SK-N-SH (cell line): ENCODE measurements around the gene ZNF439. TPM values are rescaled to one million over a fixed set of nuclear protein-coding genes. Genes with fewer than 3 reads are reported as not detected.
"Not testable (repeated sequence)": the region's sequence is repeated elsewhere in the genome, so short reads cannot be mapped to it uniquely, and the experiment has no call there.

Experiments
- CTCF ChIA-PET: fragments of 300-600, 350-600 bp; formaldehyde crosslinking; extraction: SDS; loops from one replicate; lab custom pipeline; 2021; lab: Yijun Ruan, JAX
- POLR2A ChIA-PET: fragments of 350-600 bp; sonication (Branson Sonifier 250); formaldehyde crosslinking; extraction: SDS; loops from one replicate; lab custom pipeline; 2020; ENCODE audit warnings: antibody characterized with exemption, inconsistent platforms; lab: Yijun Ruan, JAX
- DNase-seq: peaks from one replicate; pipeline ENCODE4 v3.0.0; 2012
- H2AFZ ChIP-seq: fragments of 200-600 bp; sonication (generic); 2 replicates; pipeline ENCODE4 v1.8.1; 2016; ENCODE audit warnings: antibody characterized with exemption, mild to moderate bottlenecking, low read depth
- H3F3A ChIP-seq: fragments of 200-600 bp; sonication (generic); replicated peaks from 2 replicates; pipeline ENCODE3; 2016; ENCODE audit warnings: antibody characterized with exemption, mild to moderate bottlenecking; ENCODE audit not compliant: insufficient read depth
- H3K27ac ChIP-seq, 2 experiments: fragments of 200-500 bp in 1 of 2; fragments of 200-600 bp in 1 of 2; sonication (Bioruptor generic) in 1 of 2; sonication (generic), shearing (Covaris generic) in 1 of 2; 2 replicates each; pipeline versions ENCODE4 v1.5.1 to v1.6.1; 2014 to 2016; ENCODE audit warnings: low read depth in 2 of 2, inconsistent platforms in 1 of 2, low read length in 1 of 2, mild to moderate bottlenecking in 1 of 2, mixed read lengths in 1 of 2
- H3K27me3 ChIP-seq: fragments of 200-600 bp; sonication (generic), shearing (Covaris generic); 2 replicates; pipeline ENCODE4 v1.6.1; 2016; ENCODE audit warnings: mixed run types; ENCODE audit not compliant: insufficient read depth
- H3K36me3 ChIP-seq, 2 experiments: fragments of 200-500 bp in 1 of 2; fragments of 200-600 bp in 1 of 2; sonication (Bioruptor generic) in 1 of 2; sonication (generic) in 1 of 2; replicated peaks in 1 of 2; 2 replicates each; pipeline versions ENCODE3 to v1.5.1; 2014 to 2016; ENCODE audit warnings: low read length in 1 of 2, mild to moderate bottlenecking in 1 of 2; ENCODE audit not compliant: insufficient read depth in 2 of 2, control insufficient read depth in 1 of 2
- H3K4me1 ChIP-seq, 2 experiments: fragments of 200-500 bp in 1 of 2; fragments of 200-600 bp in 1 of 2; sonication (Bioruptor generic) in 1 of 2; sonication (generic), shearing (Covaris generic) in 1 of 2; 2 replicates each; pipeline versions ENCODE4 v1.5.1 to v1.6.1; 2014 to 2016; ENCODE audit warnings: low read depth in 1 of 2, low read length in 1 of 2, mixed run types in 1 of 2; ENCODE audit not compliant: insufficient read depth in 2 of 2, control insufficient read depth in 1 of 2
- H3K4me2 ChIP-seq: fragments of 200-600 bp; sonication (generic), shearing (Covaris generic); 2 replicates; pipeline ENCODE4 v1.6.1; 2017; ENCODE audit warnings: mixed run types
- H3K4me3 ChIP-seq, 2 experiments: fragments of 200-500 bp in 1 of 2; fragments of 200-600 bp in 1 of 2; sonication (Bioruptor generic) in 1 of 2; sonication (generic), shearing (Covaris generic) in 1 of 2; 2 replicates each; pipeline versions ENCODE4 v1.5.1 to v1.8.1; 2014 to 2016; ENCODE audit warnings: low read depth in 2 of 2, inconsistent platforms in 1 of 2, low read length in 1 of 2, mild to moderate bottlenecking in 1 of 2, mixed read lengths in 1 of 2, moderate library complexity in 1 of 2
- H3K79me2 ChIP-seq: fragments of 200-600 bp; sonication (generic); 2 replicates; pipeline ENCODE4 v1.8.1; 2017; ENCODE audit warnings: mild to moderate bottlenecking; ENCODE audit not compliant: insufficient read depth
- H3K9ac ChIP-seq: fragments of 200-600 bp; sonication (generic); 2 replicates; pipeline ENCODE4 v1.6.1; 2017; ENCODE audit warnings: mixed run types
- H3K9me2 ChIP-seq: fragments of 200-600 bp; sonication (generic); 2 replicates; pipeline ENCODE4 v1.6.1; 2017; ENCODE audit warnings: mixed run types
- H3K9me3 ChIP-seq: fragments of 200-600 bp; sonication (generic); 2 replicates; pipeline ENCODE4 v1.6.1; 2017; ENCODE audit warnings: mixed run types, mild to moderate bottlenecking, moderate library complexity
- H4K20me1 ChIP-seq: fragments of 200-600 bp; sonication (generic); 2 replicates; pipeline ENCODE4 v1.6.1; 2017; ENCODE audit warnings: mild to moderate bottlenecking, mixed run types; ENCODE audit not compliant: insufficient read depth
- WGBS: methylation state at CpG from one replicate; pipeline ENCODE4 v1.1.6; 2017; ENCODE audit warnings: low lambda C conversion rate; 5-methylcytosine and 5-hydroxymethylcytosine counted together
- polyA plus RNA-seq, 3 experiments: library from polyadenylated mRNA; depleted of rRNA; stranded (reverse); fragments of >200 nt; gene quantifications; 2 replicates each; pipeline ENCODE4 v1.2.3, GENCODE V29; 2012

ZNF439 gene
- polyA plus RNA-seq, 1 of the 3 experiments (the other 2 are of a cell fraction) = 1.7 TPM

GRCh38 chr19:11911937-11912336, 63.4 kb downstream of the ZNF439 start:
- H3K9me2 ChIP-seq, H3K79me2 ChIP-seq, H3K36me3 ChIP-seq, H2AFZ ChIP-seq, H3K9ac ChIP-seq, H3K4me3 ChIP-seq, H4K20me1 ChIP-seq, H3K4me1 ChIP-seq, H3K27ac ChIP-seq, POLR2A ChIA-PET, DNase-seq, H3K27me3 ChIP-seq, H3F3A ChIP-seq, H3K4me2 ChIP-seq: not testable (repeated sequence)
- peaks cover 16% of the 10 kb centered on the region; the same call in 1 of the 2 replicates for H3K9me3 ChIP-seq
- CTCF ChIA-PET = interaction anchor here (0.6 kb wide), 1 partner anchor 762 kb away, joined by 3 read pairs; no protein-coding TSS in a partner anchor
- 20% methylated on average over 1 of the region's 1 CpG for WGBS

GRCh38 chr19:11914417-11915051, 66.0 kb downstream of the ZNF439 start:
- H3K79me2 ChIP-seq, H3K27ac ChIP-seq, H4K20me1 ChIP-seq, H3F3A ChIP-seq, H3K9me2 ChIP-seq, H3K9ac ChIP-seq, H2AFZ ChIP-seq, POLR2A ChIA-PET, H3K27me3 ChIP-seq, H3K4me3 ChIP-seq, H3K36me3 ChIP-seq, H3K4me1 ChIP-seq, H3K4me2 ChIP-seq, DNase-seq: not testable (repeated sequence)
- CTCF ChIA-PET = interaction anchor here (1.2 to 2.4 kb wide), 2 partner anchors 9 to 40 kb away, joined by 3 to 11 read pairs; no protein-coding TSS in a partner anchor
- H3K9me3 ChIP-seq = peaks cover 15% of the 10 kb centered on the region; the same call in 1 of the 2 replicates
- 44% methylated on average over 3 of the region's 4 CpGs for WGBS

Other genes with a start within 250 kb of the ZNF439 start
- gene ZNF823, start 109.8 kb upstream of the ZNF439 start, polyA plus RNA-seq (2012; rRNA removed) = 1.5 and 2.2 TPM in 2 replicates
- 3.2 and 5.5 TPM in 2 replicates for gene ZNF441, start 81.7 kb upstream of the ZNF439 start, polyA plus RNA-seq (2012; rRNA removed)
- gene ZNF491, start 50.2 kb upstream of the ZNF439 start, polyA plus RNA-seq (2012; rRNA removed) = 0.77 and 1.6 TPM in 2 replicates
- 2.0 and 2.5 TPM in 2 replicates for gene ZNF440, start 34.5 kb upstream of the ZNF439 start, polyA plus RNA-seq (2012; rRNA removed)
- 0.58 and 0.65 TPM in 2 replicates for gene ZNF69, start 39.1 kb downstream of the ZNF439 start, polyA plus RNA-seq (2012; rRNA removed)
- gene ZNF700, start 76.4 kb downstream of the ZNF439 start, polyA plus RNA-seq (2012; rRNA removed) = 3.5 and 4.4 TPM in 2 replicates
- gene ZNF763, start 116.3 kb downstream of the ZNF439 start, polyA plus RNA-seq (2012; rRNA removed) = 0.55 and 0.72 TPM in 2 replicates
- 1.9 and 2.1 TPM in 2 replicates for gene ZNF433, start 187.0 kb downstream of the ZNF439 start, polyA plus RNA-seq (2012; rRNA removed)
- 0.05 TPM in 1 of 2 replicates, not detected in the other for gene ZNF878, start 204.2 kb downstream of the ZNF439 start, polyA plus RNA-seq (2012; rRNA removed)
- gene ZNF844, start 216.0 kb downstream of the ZNF439 start, polyA plus RNA-seq (2012; rRNA removed) = 0.28 and 0.31 TPM in 2 replicates